Measurements from ENCODE around the gene CNTNAP2.
"Not testable (repeated sequence)": the region's sequence is repeated elsewhere in the genome, so short reads cannot be mapped to it uniquely, and the experiment has no call there.

The CNTNAP2 gene

DNA sequence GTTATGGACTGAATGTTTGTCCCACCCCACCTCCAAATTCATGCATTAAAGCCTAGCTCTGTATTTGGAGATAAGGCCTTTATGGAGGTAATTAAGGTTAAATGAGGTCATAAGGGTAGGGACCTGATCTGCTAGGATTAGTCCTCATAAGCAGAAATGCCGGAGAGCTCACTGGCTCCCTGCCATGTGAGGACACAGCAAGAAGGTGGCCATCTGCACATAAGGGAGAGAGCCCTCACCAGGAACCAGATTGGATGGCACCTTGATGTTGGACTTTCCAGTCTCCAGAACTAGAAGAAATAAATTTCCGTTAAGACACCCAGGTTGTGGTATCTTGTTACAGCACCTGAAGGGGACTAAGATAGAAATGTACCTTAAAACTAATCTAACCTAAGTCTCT is 1657.9 kb downstream of the CNTNAP2 start:
- DNase-seq (ENCODE audit: low read depth) = no peak

- no peak for DNase-seq (ENCODE audit: low read depth)
Observed at GRCh38 chr7:147775516-147776284, 1659.1 kb downstream of the CNTNAP2 start.

GRCh38 chr7:147777309-147777708 is 1660.7 kb downstream of the CNTNAP2 start:
- DNase-seq (ENCODE audit: low read depth) = no peak

DNA sequence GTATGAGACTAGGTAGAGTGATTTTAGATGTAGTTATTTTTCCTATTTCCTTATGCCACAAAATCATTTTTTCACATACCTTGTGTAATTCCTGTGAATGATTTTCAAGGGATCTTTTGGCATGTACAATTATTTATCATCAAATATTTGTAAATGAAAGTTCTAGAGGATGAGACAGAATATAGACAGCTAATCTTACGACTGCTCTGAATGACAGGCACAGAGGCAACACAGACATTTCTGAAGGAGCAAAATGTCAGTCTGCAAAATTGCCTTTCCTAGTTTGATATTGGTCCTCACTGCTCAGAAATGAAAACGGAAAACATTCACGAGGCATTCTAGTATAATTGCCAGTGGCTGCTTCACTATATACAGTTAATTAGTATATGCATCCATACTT is 1663.3 kb downstream of the CNTNAP2 start:
- no peak for DNase-seq (ENCODE audit: low read depth)

- DNase-seq (ENCODE audit: low read depth) = no peak
Observed at GRCh38 chr7:147796581-147796980, 1680.0 kb downstream of the CNTNAP2 start.

DNA sequence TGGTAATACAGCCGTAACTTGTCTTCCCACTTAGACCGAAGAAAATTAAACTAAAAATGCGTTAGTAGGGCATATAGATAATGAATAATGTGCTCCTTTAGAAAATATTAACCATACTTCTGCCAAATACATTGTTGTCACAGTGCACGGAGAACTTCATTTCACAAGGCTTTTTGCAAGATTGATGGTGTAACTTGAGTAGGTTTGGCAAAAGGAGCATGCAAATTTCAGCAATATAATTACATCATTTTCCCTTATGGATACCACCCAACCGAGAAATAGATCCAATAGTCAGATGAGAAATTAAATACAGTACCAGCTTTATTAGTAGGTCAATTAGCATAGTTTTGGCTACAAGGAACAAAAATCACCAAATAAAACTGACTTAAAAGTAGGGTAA is 1681.4 kb downstream of the CNTNAP2 start:
- DNase-seq (ENCODE audit: low read depth) = no peak

- DNase-seq (ENCODE audit: low read depth) = not testable (repeated sequence)
Observed at GRCh38 chr7:147801762-147802161, 1685.2 kb downstream of the CNTNAP2 start.

DNA sequence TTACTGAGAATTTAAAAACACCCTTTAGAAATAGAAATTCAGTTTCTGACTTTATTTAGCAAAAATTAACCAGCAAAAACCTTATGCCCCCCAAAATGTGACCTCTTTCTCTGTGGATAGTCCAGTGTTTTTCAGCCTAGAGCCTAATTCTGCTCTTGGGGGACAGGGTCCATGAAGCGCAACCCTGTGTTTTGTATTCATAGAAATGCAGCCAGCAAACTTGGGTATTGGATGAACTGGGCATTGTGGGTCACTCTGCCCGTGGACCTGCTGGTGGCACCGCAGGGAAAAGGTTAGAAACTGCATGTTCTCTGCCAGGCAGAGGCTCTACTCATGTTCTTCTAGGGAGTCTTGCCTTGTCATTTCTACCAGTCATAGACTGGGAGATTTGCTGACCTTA is 1686.5 kb downstream of the CNTNAP2 start:
- DNase-seq (ENCODE audit: low read depth) = no peak

DNA sequence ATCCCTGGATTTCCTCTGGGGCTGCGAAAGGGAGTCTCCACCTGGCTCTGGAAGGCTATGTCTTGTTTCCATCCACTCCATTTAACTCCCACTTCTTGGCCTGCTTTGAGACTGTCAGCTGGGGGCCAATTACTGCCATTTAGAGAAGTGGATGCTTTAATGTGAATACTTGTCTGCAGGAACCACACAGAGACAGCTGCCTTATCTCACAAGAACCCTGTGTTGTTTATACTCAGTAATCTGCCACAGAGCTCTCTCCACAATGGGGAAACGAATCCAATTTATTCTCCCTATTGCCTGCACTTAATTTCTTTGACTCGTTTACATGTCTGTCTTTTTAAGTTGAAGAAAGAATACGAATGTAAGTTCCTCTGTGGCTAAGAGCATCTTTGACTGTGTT is 1687.0 kb downstream of the CNTNAP2 start:
- no peak for DNase-seq (ENCODE audit: low read depth)

DNA sequence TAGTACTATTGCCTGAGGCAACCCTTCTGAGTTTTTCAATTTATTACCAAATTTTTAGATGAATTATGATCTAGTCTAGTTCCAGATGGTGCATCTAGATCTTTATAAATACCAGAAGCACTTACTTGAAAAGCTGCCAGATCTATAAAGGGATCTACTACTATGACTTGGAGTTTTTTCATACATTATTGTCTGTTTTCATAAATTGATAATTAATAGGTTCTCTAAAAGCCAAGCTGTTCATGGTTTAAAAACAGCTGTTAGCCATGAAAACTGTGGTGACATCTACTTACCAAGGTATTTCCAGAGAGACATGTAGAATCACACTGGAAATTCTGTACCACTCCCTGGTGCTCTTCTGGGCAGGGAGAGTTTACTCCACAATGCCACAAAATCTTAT is 1687.4 kb downstream of the CNTNAP2 start:
- DNase-seq (ENCODE audit: low read depth) = no peak

DNA sequence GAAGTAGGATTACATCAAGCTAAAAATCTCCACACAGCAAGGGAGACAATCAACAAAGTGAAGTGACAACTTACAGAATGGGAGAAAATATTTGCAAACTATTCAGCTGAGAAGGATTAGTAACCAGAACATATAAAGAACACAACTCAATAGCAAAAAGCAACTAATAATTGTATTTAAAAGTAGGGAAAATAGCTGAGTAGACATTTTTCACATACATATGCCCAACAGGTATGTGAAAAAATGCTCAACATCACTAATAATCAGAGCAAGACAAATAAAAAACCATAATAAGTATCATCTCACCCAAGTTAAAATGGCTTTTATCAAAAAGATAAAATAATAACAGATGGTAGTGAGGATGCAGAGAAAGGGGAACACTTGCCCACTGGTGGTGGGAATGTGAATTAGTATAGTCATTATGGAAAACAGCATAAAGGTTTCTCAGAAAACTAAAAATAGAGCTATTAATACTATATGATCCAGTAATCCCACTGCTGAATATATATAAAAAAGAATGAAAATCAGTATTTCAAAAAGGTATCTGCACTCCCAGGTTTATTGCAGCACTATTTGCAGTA is 1689.5 kb downstream of the CNTNAP2 start:
- no peak for DNase-seq (ENCODE audit: low read depth)

GRCh38 chr7:147809786-147810185 is 1693.2 kb downstream of the CNTNAP2 start:
- no peak for DNase-seq (ENCODE audit: low read depth)

DNA sequence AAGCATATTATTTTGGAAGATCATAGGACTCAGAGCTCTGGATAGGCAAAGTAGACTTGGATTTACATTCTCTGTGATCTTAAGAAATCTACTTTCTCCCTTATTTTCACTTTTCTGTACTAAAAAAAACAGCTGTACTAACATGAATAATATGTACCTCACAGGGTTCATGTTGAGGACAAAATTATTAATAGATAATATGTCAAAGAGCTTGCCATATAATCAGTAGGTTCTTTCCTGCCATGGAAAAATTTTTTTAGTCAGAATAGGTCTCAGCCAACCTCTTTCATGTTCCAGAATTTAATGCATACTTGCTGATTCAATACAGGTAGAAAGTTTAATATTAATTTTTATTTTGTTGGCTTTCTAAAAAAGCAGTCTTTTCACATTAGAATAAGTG is 1693.7 kb downstream of the CNTNAP2 start:
- DNase-seq (ENCODE audit: low read depth) = no peak

- no peak for DNase-seq (ENCODE audit: low read depth)
Observed at GRCh38 chr7:147811923-147812322, 1695.3 kb downstream of the CNTNAP2 start.

DNA sequence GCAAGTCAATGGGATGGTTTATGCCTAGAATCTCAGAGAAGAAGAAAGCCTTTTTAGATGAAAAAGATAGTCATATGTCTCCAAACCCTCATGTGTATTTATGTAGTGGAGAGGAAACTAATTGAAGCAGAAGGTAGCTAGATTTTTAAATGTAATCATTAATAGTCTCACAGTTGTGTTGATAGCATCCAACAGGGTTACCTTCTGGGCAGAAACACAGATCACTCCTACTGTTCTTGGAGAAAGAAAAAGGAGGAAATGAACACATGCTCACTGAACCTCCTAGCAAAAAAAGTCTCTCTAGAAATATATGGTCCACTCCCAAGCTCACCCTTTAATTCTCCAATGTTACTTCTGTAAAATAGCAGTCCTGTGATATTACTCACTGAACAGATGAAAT is 1696.7 kb downstream of the CNTNAP2 start:
- no peak for DNase-seq (ENCODE audit: low read depth)

DNA sequence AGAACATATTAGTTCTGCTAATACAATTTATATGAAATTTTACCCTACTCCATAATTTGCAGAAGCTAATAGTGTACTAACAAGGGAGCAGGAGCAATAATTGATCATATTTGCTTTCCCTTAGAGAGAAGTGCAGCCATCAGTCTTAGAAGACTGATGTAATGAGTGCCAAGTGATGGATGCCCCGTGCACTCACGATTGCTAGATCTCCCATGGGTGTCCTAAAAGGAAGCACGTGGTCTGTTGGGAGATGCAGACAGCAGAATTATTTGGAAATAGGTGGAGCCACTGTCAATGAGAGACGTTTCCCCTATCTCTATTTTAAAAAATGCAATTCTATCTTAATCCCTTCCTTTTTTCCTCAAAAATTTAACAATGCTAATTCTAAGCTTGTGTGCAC is 1701.7 kb downstream of the CNTNAP2 start:
- no peak for DNase-seq (ENCODE audit: low read depth)

DNA sequence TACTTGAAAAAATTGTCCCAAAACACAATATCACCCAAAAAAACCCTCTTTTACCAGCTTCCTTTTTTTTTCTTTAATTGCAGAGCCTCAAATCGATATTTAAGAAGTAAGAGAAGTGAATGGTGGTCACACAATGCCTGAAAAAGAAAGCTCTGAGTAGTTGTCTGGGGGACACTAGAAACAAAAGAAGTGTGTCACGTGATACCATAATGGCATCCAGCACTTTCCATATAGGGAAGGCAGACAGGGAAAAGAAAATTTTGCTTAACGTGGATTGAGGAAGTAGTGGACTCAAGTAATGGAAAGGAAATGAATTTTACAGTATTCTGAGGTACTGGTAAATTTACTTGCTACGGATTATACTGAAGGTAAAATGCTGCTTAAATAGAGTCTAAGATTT is 1708.1 kb downstream of the CNTNAP2 start:
- DNase-seq (ENCODE audit: low read depth) = no peak

- DNase-seq (ENCODE audit: low read depth) = no peak
Observed at GRCh38 chr7:147829016-147829415, 1712.4 kb downstream of the CNTNAP2 start.

DNA sequence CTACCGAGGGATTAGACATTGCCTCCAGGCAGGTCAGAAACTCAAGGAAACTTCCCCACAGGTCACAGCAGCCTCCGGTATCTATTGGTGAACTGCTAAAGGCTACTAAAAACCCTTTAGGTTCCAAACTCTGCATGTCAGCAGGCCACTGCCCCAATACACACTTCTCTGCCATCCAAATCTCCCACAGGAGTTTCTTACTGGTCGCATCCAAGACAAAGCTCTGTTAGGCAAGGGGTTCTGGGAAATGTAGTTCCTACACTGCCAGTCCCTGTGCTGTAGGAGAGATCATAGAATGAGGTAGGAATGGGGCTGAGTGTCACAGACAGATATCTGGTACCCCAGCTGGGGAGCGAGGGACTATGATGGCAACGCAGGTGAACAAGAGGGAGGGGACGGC is 1717.0 kb downstream of the CNTNAP2 start:
- no peak for DNase-seq (ENCODE audit: low read depth)

DNA sequence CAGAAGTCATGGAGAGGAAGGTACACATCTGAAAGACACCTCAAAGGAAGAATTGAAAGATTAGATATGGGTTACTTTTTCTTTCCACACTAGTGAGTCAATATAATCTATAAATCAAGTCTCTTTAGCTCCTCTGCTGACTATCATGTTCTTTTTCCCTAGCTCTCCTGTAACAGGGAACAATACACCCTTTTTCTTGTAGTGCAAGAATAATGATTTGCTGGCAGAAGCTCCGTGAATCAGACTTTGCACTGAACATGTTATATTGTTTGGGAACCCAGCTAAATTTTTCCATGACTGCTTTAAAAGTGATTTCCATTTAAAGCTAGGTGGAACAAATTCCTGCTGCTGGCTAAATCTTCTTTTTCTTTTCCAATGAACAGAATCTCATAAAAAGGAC is 1717.4 kb downstream of the CNTNAP2 start:
- no peak for DNase-seq (ENCODE audit: low read depth)

- no peak for DNase-seq (ENCODE audit: low read depth)
Observed at GRCh38 chr7:147852833-147853232, 1736.2 kb downstream of the CNTNAP2 start.

- no peak for DNase-seq (ENCODE audit: low read depth)
Observed at GRCh38 chr7:147857152-147858140, 1740.8 kb downstream of the CNTNAP2 start.

DNA sequence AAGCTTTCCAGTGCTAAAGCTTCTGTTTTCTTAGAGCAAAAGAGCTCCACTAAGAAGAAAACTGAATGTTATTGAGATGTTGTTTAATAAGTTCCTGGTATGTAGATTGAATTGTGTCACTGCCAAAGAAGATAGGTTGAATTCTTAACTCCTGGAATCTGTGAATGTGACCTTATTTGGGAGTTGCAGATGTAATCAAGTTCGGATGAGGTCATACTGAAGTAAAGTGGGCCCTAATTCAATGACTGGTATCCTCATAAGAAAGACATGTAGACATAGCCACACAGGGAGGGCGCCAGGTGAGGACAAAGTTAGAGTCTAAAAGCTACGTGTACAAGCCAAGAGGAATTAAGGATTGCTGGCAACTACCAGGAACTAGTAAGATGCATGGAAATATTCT is 1741.8 kb downstream of the CNTNAP2 start:
- DNase-seq (ENCODE audit: low read depth) = no peak
